ENCODE measurements around the gene SPTBN1. TPM values are rescaled to one million over a fixed set of nuclear protein-coding genes. Genes with fewer than 3 reads are reported as not detected.

Gene SPTBN1
- total and polyA plus RNA-seq, 7 experiments from 2014 or later = 43.3 to 207 (median 171) TPM

GRCh38 chr2:54716375-54716774 lies 260.2 kb downstream of the SPTBN1 start:
- Mint-ChIP-seq H3K9me3 (peaks cover 0 to 1% (median 0%) of the 10 kb centered on the region in 11 donors), H3K27me3 (peaks cover 13 to 70% (median 30%) of the 10 kb centered on the region in 5 donors)
- CTCF ChIA-PET = interaction anchor here (0.7 to 1.5 kb wide), 2 partner anchors 12 to 329 kb away, joined by 3 to 4 read pairs; no protein-coding TSS in a partner anchor

GRCh38 chr2:54720563-54720962 lies 264.4 kb downstream of the SPTBN1 start:
- ChIA-PET POLR2A (no interaction called here), CTCF (no interaction called here)
- Histone ChIP-seq H3K4me3 (ENCODE audit: low read length) (no peak overlapping the region), H3K27me3 (ENCODE audit: control insufficient read depth in 2 of 2, insufficient read depth in 2 of 2, low read length in 2 of 2) (peaks cover 0 to 5% of the 10 kb centered on the region in 2 donors), H3K4me1 (ENCODE audit: control insufficient read depth in 2 of 2, insufficient read depth in 2 of 2, low read length in 2 of 2) (peaks cover 0 to 6% of the 10 kb centered on the region in 2 donors), H3K27ac (ENCODE audit: low read depth, low read length) (no peak overlapping the region), H3K36me3 (ENCODE audit: control insufficient read depth in 2 of 3, insufficient read depth in 3 of 3, low read length in 3 of 3) (no peaks in the 10 kb centered on the region), H3K9me3 (ENCODE audit: control insufficient read depth in 2 of 3, low read length in 3 of 3) (no peaks in the 10 kb centered on the region)
- H3K27me3 Mint-ChIP-seq = peaks cover 20 to 72% (median 36%) of the 10 kb centered on the region in 5 donors
- H3K9me3 Mint-ChIP-seq = peaks cover 0 to 1% (median 0%) of the 10 kb centered on the region in 11 donors
- H3K4me3 Mint-ChIP-seq = no peak overlapping the region
- intact Hi-C loops (cut with micrococcal nuclease) = loop anchor here (5.0 to 10.0 kb wide), 9 partner anchors 53 to 972 kb away; partner anchors contain the start of genes CCDC88A (in 1 of the 2) and PNPT1 (in 1 of the 2)
- DNase-seq (no peak), ATAC-seq (no peak)
- no peaks in the 10 kb centered on the region for H3K36me3 Mint-ChIP-seq
- H3K27ac Mint-ChIP-seq = no peak overlapping the region
- peaks cover 10 to 20% (median 12%) of the 10 kb centered on the region in 7 donors for H3K4me1 Mint-ChIP-seq

More at GRCh38 chr2:54716375-54716774, 260.2 kb downstream of the SPTBN1 start:
- Histone ChIP-seq H3K27me3 (ENCODE audit: control insufficient read depth in 2 of 2, insufficient read depth in 2 of 2, low read length in 2 of 2) (no peaks in the 10 kb centered on the region), H3K9me3 (ENCODE audit: control insufficient read depth in 2 of 3, low read length in 3 of 3) (no peaks in the 10 kb centered on the region), H3K4me3 (ENCODE audit: low read length) (no peak overlapping the region), H3K4me1 (ENCODE audit: control insufficient read depth in 2 of 2, insufficient read depth in 2 of 2, low read length in 2 of 2) (no peaks in the 10 kb centered on the region), H3K36me3 (ENCODE audit: control insufficient read depth in 2 of 3, insufficient read depth in 3 of 3, low read length in 3 of 3) (no peaks in the 10 kb centered on the region), H3K27ac (ENCODE audit: low read depth, low read length) (no peak overlapping the region)
- no peak for DNase-seq
- H3K36me3 Mint-ChIP-seq = no peaks in the 10 kb centered on the region
- no peak overlapping the region for H3K4me3 Mint-ChIP-seq
- no peaks in the 10 kb centered on the region for H3K4me1 Mint-ChIP-seq
- POLR2A ChIA-PET = no interaction called here
- ATAC-seq = no peak
- no peak overlapping the region for H3K27ac Mint-ChIP-seq
- intact Hi-C loops (cut with micrococcal nuclease) = no loop called here

Other genes with a start within 250 kb of the SPTBN1 start
- gene TSPYL6, start 200.1 kb upstream of the SPTBN1 start, total RNA-seq = not detected
- gene TSPYL6, start 200.1 kb upstream of the SPTBN1 start, polyA plus RNA-seq = not detected

Data from naive thymus-derived CD4-positive, alpha-beta T cell (primary cell).